KMS-11 (cell line): Measurements from ENCODE around the gene DAB2IP.

ENCODE experiments used
- H2AFZ ChIP-seq: fragments of 200-600 bp; sonication (generic); 2 replicates; pipeline ENCODE4 v1.6.1; 2016; ENCODE audit warnings: antibody characterized with exemption, mixed run types, low read depth
- H3K27ac ChIP-seq: fragments of 200-600 bp; sonication (generic); 2 replicates; pipeline ENCODE4 v1.6.1; 2016; ENCODE audit warnings: mild to moderate bottlenecking, mixed run types
- H3K27me3 ChIP-seq: fragments of 200-600 bp; sonication (generic); 2 replicates; pipeline ENCODE4 v1.6.1; 2017; ENCODE audit warnings: mild to moderate bottlenecking, low read depth, mixed run types, moderate library complexity; ENCODE audit not compliant: insufficient read depth
- H3K36me3 ChIP-seq: fragments of 200-600 bp; sonication (generic); 2 replicates; pipeline ENCODE4 v1.6.1; 2017; ENCODE audit warnings: mild to moderate bottlenecking, mixed run types; ENCODE audit not compliant: insufficient read depth
- H3K4me1 ChIP-seq: fragments of 200-600 bp; sonication (generic); 2 replicates; pipeline ENCODE4 v1.6.1; 2016; ENCODE audit warnings: mild to moderate bottlenecking, low read depth, mixed run types; ENCODE audit not compliant: poor library complexity, severe bottlenecking
- H3K4me2 ChIP-seq: fragments of 200-600 bp; sonication (generic); 2 replicates; pipeline ENCODE4 v1.7.0; 2016; ENCODE audit warnings: mild to moderate bottlenecking, mixed run types
- H3K4me3 ChIP-seq: fragments of 200-600 bp; sonication (generic); IDR thresholded peaks from 2 replicates; pipeline ENCODE4 v1.6.1; 2017; ENCODE audit warnings: low read depth, low read length, mixed read lengths; ENCODE audit not compliant: insufficient read depth
- H3K79me2 ChIP-seq: fragments of 200-600 bp; sonication (generic); 2 replicates; pipeline ENCODE4 v1.6.1; 2016; ENCODE audit warnings: low read depth, mixed run types; ENCODE audit not compliant: insufficient read depth
- H3K9ac ChIP-seq: fragments of 200-600 bp; sonication (generic); 2 replicates; pipeline ENCODE4 v1.6.1; 2016; ENCODE audit warnings: mild to moderate bottlenecking, mixed run types
- H4K20me1 ChIP-seq: fragments of 200-600 bp; sonication (generic); 2 replicates; pipeline ENCODE4 v1.6.1; 2016; ENCODE audit warnings: mild to moderate bottlenecking, mixed run types; ENCODE audit not compliant: insufficient read depth
- TF ChIP-seq, protein P1 (sequence below): fragments of 200-600 bp; sonication (generic); conservative IDR thresholded peaks from 2 replicates; pipeline ENCODE4 v1.6.1; 2017; ENCODE audit warnings: low read depth, mild to moderate bottlenecking, antibody characterized with exemption, low read length, moderate library complexity, mixed read lengths

The DAB2IP gene

DNA sequence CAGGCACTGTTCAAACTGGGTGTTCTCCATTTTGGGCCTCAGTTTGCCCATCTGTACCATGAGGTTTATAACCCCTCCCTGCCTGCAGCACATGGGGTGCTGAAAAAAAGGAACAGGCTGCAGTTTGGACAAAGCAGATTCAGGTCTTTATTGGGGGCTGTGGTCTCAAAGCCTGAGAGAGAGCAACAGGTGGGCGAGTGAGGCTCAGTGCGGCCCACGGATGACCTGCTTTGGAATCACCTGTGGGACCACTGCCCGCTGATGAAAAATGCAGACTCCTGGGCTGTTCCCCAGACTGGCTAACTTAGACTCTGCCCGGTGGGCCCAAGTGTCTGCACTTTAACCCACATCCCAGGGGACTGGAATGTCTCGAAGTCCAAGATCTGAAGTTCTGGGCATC, 11.8 kb upstream of the DAB2IP start:
- Histone ChIP-seq H3K27ac (no peak overlapping the region), H3K36me3 (no peaks in the 10 kb centered on the region), H3K4me3 (no peak overlapping the region), H3K9ac (no peak overlapping the region), H2AFZ (no peak overlapping the region), H3K4me2 (no peak overlapping the region), H3K79me2 (no peaks in the 10 kb centered on the region), H3K27me3 (no peaks in the 10 kb centered on the region), H4K20me1 (no peaks in the 10 kb centered on the region), H3K4me1 (no peaks in the 10 kb centered on the region)
- TF ChIP-seq, protein P1, sequence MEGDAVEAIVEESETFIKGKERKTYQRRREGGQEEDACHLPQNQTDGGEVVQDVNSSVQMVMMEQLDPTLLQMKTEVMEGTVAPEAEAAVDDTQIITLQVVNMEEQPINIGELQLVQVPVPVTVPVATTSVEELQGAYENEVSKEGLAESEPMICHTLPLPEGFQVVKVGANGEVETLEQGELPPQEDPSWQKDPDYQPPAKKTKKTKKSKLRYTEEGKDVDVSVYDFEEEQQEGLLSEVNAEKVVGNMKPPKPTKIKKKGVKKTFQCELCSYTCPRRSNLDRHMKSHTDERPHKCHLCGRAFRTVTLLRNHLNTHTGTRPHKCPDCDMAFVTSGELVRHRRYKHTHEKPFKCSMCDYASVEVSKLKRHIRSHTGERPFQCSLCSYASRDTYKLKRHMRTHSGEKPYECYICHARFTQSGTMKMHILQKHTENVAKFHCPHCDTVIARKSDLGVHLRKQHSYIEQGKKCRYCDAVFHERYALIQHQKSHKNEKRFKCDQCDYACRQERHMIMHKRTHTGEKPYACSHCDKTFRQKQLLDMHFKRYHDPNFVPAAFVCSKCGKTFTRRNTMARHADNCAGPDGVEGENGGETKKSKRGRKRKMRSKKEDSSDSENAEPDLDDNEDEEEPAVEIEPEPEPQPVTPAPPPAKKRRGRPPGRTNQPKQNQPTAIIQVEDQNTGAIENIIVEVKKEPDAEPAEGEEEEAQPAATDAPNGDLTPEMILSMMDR = no peak

DNA sequence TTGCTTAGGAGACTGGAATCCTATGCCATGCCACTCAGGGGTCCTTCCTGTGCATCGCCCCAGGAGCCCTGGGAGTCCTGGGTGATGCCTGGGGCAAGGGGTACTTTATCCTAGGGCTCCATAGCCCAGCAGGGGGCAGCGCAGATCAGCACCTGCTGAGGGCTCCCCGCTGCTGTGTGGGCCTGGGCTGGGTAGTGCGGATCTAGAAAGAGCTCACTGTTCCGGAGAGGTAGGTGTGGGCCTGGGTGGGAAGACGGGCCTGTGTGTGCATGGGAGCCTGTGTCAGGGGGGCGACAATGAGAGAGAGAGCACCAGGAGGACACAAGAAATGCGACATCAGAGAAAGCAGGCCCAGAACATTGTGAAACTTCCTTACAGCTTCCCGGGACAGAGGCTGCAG, 11.4 kb upstream of the DAB2IP start:
- Histone ChIP-seq H4K20me1 (no peaks in the 10 kb centered on the region), H3K4me1 (no peaks in the 10 kb centered on the region), H3K9ac (no peak overlapping the region), H3K4me2 (no peak overlapping the region), H3K27me3 (no peaks in the 10 kb centered on the region), H3K36me3 (no peaks in the 10 kb centered on the region), H3K27ac (no peak overlapping the region), H3K79me2 (no peaks in the 10 kb centered on the region), H2AFZ (no peak overlapping the region), H3K4me3 (no peak overlapping the region)
- TF ChIP-seq, protein P1 = peak; percentile 63

DNA sequence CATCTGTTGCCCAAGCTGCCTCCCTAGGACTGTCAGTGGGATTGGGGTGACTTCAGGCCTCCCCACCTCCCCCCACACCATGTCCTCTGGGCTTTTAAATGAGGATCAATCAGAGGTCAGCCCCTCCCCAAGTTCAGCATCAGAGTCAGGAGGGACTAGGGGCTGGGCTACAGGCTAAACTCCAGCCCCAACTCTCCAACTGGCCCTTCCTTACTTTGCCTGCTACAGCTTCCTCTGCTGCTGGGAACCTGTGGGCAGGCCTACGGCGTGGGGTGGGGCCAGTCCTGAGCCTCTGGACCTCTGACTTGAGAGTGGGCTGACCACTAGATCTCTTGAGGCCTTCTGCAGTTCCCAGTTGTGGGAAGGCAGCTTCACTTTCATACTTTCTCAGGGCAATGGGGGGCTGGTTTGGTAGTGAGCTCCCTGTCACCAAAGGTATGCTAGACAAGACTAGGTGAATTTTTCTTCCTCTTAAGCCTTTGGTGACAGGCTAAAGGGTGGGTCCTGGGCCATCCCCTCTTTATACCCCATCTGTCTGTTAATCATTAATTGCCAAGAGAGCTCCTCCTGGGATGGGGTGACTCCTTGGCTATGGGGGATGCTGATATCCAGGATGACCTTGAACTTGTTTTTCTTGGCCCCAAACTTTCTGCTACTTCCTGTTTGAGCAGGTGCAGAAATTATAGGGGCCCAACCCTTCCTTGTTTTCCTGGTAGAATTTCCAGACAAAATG, 10.8 kb upstream of the DAB2IP start:
- Histone ChIP-seq H3K4me3 (no peak overlapping the region), H4K20me1 (no peaks in the 10 kb centered on the region), H3K9ac (no peak overlapping the region), H3K27ac (no peak overlapping the region), H2AFZ (no peak overlapping the region), H3K4me2 (no peak overlapping the region), H3K4me1 (no peaks in the 10 kb centered on the region), H3K36me3 (no peaks in the 10 kb centered on the region), H3K79me2 (no peaks in the 10 kb centered on the region), H3K27me3 (no peaks in the 10 kb centered on the region)
- TF ChIP-seq, protein P1 = no peak

DNA sequence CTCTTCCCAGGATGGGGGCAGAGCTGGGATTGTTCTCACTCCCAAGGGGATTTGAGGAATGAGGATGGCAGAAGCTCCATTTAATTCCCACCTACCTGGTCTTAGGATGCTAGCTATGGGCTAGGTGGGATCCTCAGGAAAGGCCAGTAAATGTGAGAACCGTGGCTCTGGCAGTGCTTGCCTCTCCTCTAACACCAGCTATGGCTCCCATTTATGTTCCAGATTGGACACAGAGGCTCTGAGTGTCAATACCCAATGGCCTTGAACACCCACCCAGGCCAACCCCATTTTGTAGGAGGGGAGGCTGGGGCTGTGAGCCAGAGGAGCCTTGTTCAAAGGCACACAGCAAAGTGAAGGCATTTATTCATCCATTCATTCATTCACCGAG, 10.2 kb upstream of the DAB2IP start:
- Histone ChIP-seq H3K27me3 (no peaks in the 10 kb centered on the region), H3K9ac (no peak overlapping the region), H4K20me1 (no peaks in the 10 kb centered on the region), H3K36me3 (no peaks in the 10 kb centered on the region), H3K4me3 (no peak overlapping the region), H3K4me1 (no peaks in the 10 kb centered on the region), H3K79me2 (no peaks in the 10 kb centered on the region), H2AFZ (no peak overlapping the region), H3K27ac (no peak overlapping the region), H3K4me2 (no peak overlapping the region)
- TF ChIP-seq, protein P1 = no peak
